ENCODE data around the gene DLGAP1. TPM values are rescaled to one million over a fixed set of nuclear protein-coding genes. Genes with fewer than 3 reads are reported as not detected.

The DLGAP1 gene
- total and polyA plus RNA-seq, 2 of the 8 experiments (the other 6 are each of a cell fraction or from before 2014, with no cell fraction given), result 11.8 to 16.9 TPM

DNA sequence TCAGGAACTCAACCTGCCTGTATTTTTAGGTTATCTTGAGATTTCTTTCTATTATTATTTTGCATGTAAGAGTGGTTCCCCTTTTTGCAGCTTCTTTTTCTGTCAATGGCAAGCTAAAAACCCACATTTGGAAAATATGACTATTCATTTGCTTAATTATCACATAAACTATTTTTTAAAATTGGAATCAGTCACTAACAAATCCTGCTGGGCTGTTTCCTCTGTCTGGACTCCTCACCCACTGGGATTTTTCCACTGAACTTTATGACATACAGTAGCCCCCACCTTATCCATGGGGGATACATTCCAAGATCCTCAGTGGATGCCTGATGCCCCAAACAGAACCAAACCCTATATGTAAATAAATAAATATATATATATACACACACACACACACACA is 447.3 kb downstream of the DLGAP1 start (continued):
- no peak for TF ChIP-seq NANOG (IDR thresholded peaks at IDR 0.05; ENCODE audit: insufficient read depth, low read depth, low read length, poor library complexity, severe bottlenecking)
- TF ChIP-seq, protein P1, sequence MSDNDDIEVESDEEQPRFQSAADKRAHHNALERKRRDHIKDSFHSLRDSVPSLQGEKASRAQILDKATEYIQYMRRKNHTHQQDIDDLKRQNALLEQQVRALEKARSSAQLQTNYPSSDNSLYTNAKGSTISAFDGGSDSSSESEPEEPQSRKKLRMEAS (IDR thresholded peaks at IDR 0.05), result no peak
- no peak for TF ChIP-seq TEAD4 (IDR thresholded peaks at IDR 0.05; ENCODE audit: low read depth, low read length)
- TF ChIP-seq CHD1 (IDR thresholded peaks at IDR 0.05; ENCODE audit: low read depth, low read length), result no peak
